Uterus (tissue), 4 donors: ENCODE results near the gene SLC16A12. TPM values are rescaled to one million over a fixed set of nuclear protein-coding genes. Genes with fewer than 3 reads are reported as not detected.

Experiments used
- DNase-seq, 2 donors: peaks; one replicate each; pipeline ENCODE4 v3.0.0-alpha.2; 2019 to 2020
- H3K27ac ChIP-seq, 2 donors: fragments of 200-600 bp; sonication (generic); 1 replicate in 1 of 2; 2 replicates in 1 of 2; pipeline ENCODE4 v1.5.1; 2016 to 2018
- H3K27me3 ChIP-seq, 2 donors: fragments of 200-600 bp; sonication (generic); one replicate each; pipeline ENCODE4 v1.5.1; 2018 to 2019; ENCODE audit warnings: control low read depth in 1 of 2
- H3K36me3 ChIP-seq, 2 donors: fragments of 200-600 bp; sonication (generic); one replicate each; pipeline ENCODE4 v1.5.1; 2019; ENCODE audit warnings: control low read depth in 1 of 2
- H3K4me1 ChIP-seq, 2 donors: fragments of 200-600 bp; sonication (generic); one replicate each; pipeline ENCODE4 v1.5.1; 2018 to 2019; ENCODE audit warnings: control low read depth in 1 of 2
- H3K4me3 ChIP-seq, 2 donors: fragments of 200-600 bp; sonication (generic); 1 replicate in 1 of 2; 2 replicates in 1 of 2; pipeline ENCODE4 v1.5.1; 2018 to 2019; ENCODE audit warnings: mild to moderate bottlenecking in 1 of 2
- H3K9me3 ChIP-seq, 2 donors: fragments of 200-600 bp; sonication (generic); one replicate each; pipeline ENCODE4 v1.5.1; 2019; ENCODE audit warnings: control low read depth in 1 of 2
- CTCF ChIP-seq, 4 experiments: fragments of 200-600 bp in 2 of 4; fragments of 450-650 bp in 2 of 4; sonication (generic) in 2 of 4; IDR thresholded peaks; one replicate each; pipeline ENCODE4 v1.5.1; 2016 to 2019; ENCODE audit warnings: antibody characterized with exemption in 4 of 4, mild to moderate bottlenecking in 2 of 4, moderate library complexity in 1 of 4
- POLR2A ChIP-seq, 2 donors: fragments of 450-650 bp; IDR thresholded peaks; one replicate each; pipeline ENCODE4 v1.6.1; 2016; ENCODE audit warnings: antibody characterized with exemption in 2 of 2, mild to moderate bottlenecking in 1 of 2, moderate library complexity in 1 of 2
- intact Hi-C: fragments of 100-400 bp; cut with DNase I; formaldehyde crosslinking; loops from one replicate; pipeline ENCODE4 v1.15.1; 2023; ENCODE audit warnings: low total_unique reads
- total RNA-seq, 4 donors: library from RNA; depleted of rRNA in 3 of 4; stranded (reverse); fragments of >200 nt in 3 of 4; gene quantifications; one replicate each; pipeline versions ENCODE4 v1.1.0 to v1.2.4, GENCODE V29; 2014 to 2023
- donor health status: DM: yes; HTN: yes; CAD: no.

The SLC16A12 gene
- total RNA-seq, 4 donors from 2014 or later, result 0.26 to 7.4 (median 0.51) TPM

- no peak for DNase-seq
- intact Hi-C loops, result no loop called here
- Histone ChIP-seq H3K36me3 (no peaks in the 10 kb centered on the region), H3K4me3 (no peak overlapping the region), H3K27me3 (no peaks in the 10 kb centered on the region), H3K4me1 (no peaks in the 10 kb centered on the region), H3K27ac (no peak overlapping the region), H3K9me3 (no peaks in the 10 kb centered on the region)
- no peak for TF ChIP-seq POLR2A (IDR thresholded peaks at IDR 0.05)
Measured at GRCh38 chr10:89404104-89405047, 131.0 kb downstream of the SLC16A12 start.

GRCh38 chr10:89403043-89403442, 132.4 kb downstream of the SLC16A12 start:
- TF ChIP-seq POLR2A (IDR thresholded peaks at IDR 0.05) (no peak), CTCF (IDR thresholded peaks at IDR 0.05) (no peak)
- no peaks in the 10 kb centered on the region for H3K4me1 ChIP-seq
- no peaks in the 10 kb centered on the region for H3K9me3 ChIP-seq
- H3K27me3 ChIP-seq, result no peaks in the 10 kb centered on the region
- intact Hi-C loops, result no loop called here
- H3K36me3 ChIP-seq, result no peaks in the 10 kb centered on the region
- no peak overlapping the region for H3K27ac ChIP-seq
- no peak for DNase-seq
- no peak overlapping the region for H3K4me3 ChIP-seq

- Histone ChIP-seq H3K27me3 (no peaks in the 10 kb centered on the region), H3K36me3 (no peaks in the 10 kb centered on the region), H3K27ac (no peak overlapping the region), H3K9me3 (no peaks in the 10 kb centered on the region), H3K4me1 (no peaks in the 10 kb centered on the region), H3K4me3 (no peak overlapping the region)
- TF ChIP-seq CTCF (IDR thresholded peaks at IDR 0.05), result no peak
- no peak for TF ChIP-seq POLR2A (IDR thresholded peaks at IDR 0.05)
- DNase-seq, result no peak
- intact Hi-C loops, result no loop called here
Measured at GRCh38 chr10:89399956-89400355, 135.4 kb downstream of the SLC16A12 start.

GRCh38 chr10:89398003-89398749, 137.2 kb downstream of the SLC16A12 start:
- H3K27ac ChIP-seq, result no peak overlapping the region
- H3K27me3 ChIP-seq, result no peaks in the 10 kb centered on the region
- H3K4me1 ChIP-seq, result no peaks in the 10 kb centered on the region
- H3K36me3 ChIP-seq, result no peaks in the 10 kb centered on the region
- H3K4me3 ChIP-seq, result no peak overlapping the region
- no peak for TF ChIP-seq CTCF (IDR thresholded peaks at IDR 0.05)
- TF ChIP-seq POLR2A (IDR thresholded peaks at IDR 0.05), result no peak
- intact Hi-C loops, result no loop called here
- DNase-seq, result no peak
- no peaks in the 10 kb centered on the region for H3K9me3 ChIP-seq

- Histone ChIP-seq H3K4me1 (no peaks in the 10 kb centered on the region), H3K27me3 (no peaks in the 10 kb centered on the region), H3K36me3 (no peaks in the 10 kb centered on the region), H3K9me3 (no peaks in the 10 kb centered on the region), H3K27ac (peak overlapping the region in 1 of 2 donors; percentile 26), H3K4me3 (no peak overlapping the region)
- intact Hi-C loops, result no loop called here
- TF ChIP-seq CTCF (IDR thresholded peaks at IDR 0.05) (no peak), POLR2A (IDR thresholded peaks at IDR 0.05) (no peak)
- DNase-seq, result no peak
Measured at GRCh38 chr10:89395141-89395540, 140.3 kb downstream of the SLC16A12 start.
